Hematopoietic multipotent progenitor cell treated with erythropoietin and hydrocortisone succinate and interleukin-3 and kit ligand, for 8 days (in vitro differentiated cells): ENCODE data around the gene TJP3.

Experiments used
- DNase-seq: peaks from one replicate; pipeline ENCODE4 v3.0.0-alpha.2; 2015

TJP3 gene

GRCh38 chr19:3785938-3786824 lies 78.0 kb downstream of the TJP3 start, which contains the start of gene MATK:
MATK (minus strand) TSS chr19:3786381; CDS start chr19:3785135, 1,246 bp downstream.
- no peak for DNase-seq

DNA sequence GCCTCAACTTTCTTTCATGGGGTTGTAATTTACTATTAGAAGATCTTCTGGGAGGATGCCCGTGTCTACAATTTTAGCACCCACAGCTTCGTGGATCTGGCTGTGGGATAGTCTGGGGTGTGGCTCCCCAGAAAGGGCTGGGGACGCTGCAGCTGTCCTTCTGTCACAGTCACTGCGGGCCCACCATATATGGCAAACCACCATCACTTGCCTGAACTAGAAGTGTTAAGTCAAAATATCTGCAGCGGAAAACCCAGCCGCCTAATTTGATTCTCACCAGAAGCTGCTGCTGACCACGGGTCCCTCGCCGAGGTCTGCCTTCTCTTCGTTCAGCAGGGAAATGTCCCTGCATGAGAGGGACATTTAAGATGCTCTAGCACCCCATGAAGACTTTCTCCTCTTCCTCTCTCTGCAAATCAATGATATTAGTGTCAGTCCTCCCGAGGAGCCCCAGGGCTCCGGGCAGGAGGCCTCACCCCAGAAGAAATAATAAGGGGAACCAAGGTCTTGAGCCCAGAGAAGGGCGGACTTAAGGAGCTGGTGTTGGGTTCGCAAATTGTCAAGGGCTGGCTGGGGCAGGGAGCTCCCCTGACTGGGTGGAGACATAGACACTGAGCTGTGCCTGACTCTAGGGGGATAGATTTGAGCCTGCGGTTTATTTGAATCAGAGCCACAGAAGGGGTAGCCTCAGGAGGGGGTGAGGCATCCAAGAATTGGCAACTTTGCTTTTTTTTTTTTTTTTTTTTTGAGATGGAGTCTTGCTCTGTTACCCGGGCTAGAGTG lies 81.0 kb downstream of the TJP3 start:
- DNase-seq: no peak

DNA sequence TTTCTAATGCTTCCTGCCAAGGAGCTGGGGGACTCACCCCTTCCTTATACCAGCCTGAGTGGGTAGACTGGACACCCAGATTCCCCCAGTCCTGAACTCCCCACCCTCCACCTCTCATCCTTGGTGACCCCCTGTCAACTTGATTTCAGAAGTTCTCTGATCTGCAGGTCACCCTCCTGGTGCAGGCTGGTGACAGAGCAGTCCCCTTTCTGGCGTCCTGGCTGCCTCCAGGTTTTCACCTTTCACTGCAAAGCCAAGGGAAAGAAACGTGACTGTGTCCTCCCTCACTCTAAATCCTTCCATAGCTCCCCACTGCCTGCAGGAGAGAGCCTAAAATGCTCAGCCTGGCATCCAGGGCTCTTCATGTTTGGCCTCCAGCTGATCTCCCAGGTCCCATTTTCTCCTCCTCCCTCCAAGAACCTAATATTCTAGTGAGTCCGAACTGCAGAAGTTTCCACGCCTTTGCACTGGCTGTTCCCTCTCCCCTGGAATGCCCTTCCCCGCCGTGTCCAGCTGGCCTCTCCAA lies 82.1 kb downstream of the TJP3 start:
- DNase-seq: no peak

DNA sequence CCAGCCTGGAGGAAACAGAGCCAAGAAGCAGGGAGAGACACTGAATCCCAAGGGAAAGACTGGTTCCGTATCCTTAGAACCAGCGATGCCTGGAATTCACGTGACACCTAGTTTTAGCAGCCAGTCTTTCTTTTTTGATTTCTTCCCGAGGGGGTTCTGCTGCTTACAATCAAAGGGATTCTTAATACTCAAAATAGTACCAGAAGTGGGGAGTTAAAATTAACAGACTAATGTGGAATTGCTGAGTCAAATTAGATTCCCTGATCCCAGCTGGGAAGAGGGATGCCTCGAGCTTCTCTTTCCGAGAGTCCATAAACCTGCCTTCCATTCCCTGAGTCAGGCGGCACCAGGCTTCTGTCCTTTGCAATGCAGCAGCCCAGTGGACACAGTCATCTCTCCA lies 82.8 kb downstream of the TJP3 start:
- DNase-seq: no peak

DNA sequence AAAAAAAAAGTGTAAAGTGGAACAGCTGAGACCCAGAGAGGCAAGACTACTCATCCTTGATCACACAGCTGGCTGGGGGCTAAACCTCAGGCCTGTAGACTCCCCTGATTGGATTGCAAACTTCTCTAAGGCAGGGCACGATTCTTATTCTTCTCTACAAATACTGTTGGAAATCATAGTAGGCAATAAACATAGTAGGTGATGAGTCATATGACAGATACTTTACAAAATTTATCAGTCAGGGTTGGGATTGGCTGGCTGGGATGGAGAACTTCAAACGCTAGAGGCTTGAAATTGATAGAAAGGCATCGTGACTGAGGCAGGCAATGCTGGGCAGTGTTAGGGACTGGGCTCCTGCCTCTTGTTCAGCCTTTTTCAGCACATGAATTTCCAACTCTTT lies 83.9 kb downstream of the TJP3 start:
- no peak for DNase-seq

DNA sequence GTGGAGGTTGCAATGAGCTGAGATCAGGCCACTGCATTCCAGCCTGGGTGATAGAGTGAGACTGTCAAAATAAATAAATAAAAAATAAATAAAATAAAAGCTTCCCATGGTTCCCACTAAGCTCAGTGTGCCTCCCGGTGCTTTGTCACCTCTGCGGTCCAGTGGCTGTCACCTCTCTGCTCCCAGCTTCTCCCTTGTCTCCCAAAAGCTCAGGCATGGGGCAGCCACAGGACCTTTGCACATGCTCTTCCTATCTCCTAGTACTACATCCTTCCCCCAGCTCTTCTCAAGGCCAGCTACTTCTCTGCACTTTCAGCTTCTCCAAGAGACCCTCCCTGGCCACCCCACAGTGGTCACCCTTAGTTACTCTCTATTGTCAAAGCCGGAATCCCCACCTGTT lies 85.6 kb downstream of the TJP3 start:
- no peak for DNase-seq

DNA sequence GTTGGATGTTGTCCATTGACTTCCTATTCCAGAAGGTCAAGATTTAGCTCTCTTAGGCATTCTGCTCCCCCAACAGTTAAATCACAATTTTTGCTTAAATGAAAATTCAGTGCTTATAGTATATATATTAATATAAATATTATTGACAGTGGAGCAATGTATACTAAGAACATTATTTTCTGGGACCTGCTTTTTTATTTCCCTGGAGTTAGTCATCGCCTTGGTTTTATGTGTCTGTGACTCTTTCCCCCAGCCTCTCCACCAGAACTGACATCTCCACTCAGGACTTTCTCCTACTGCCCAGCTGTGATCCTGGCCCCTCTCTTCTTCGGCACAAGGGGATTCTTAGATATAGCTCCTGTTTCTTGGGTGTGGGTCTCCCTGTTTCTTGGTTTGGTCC lies 88.2 kb downstream of the TJP3 start:
- DNase-seq: no peak

- no peak for DNase-seq
Observed at GRCh38 chr19:3798137-3798536, 90.0 kb downstream of the TJP3 start.
